ENCODE data around the gene SLC19A1.

- TF ChIP-seq CTCF (IDR thresholded peaks at IDR 0.05) (no peak), POLR2AphosphoS5 (IDR thresholded peaks at IDR 0.05) (no peak), POLR2A (IDR thresholded peaks at IDR 0.05) (no peak)
These were observed 13.0 kb upstream of the SLC19A1 start for GRCh38 chr21:45555251-45555556.

Measured in prostate gland (tissue), 2 donors.